Parietal lobe (tissue), 1 donor: ENCODE results near the gene RNF113A. TPM values are rescaled to one million over a fixed set of nuclear protein-coding genes. Genes with fewer than 3 reads are reported as not detected.

Experiments used
- total RNA-seq: library from RNA; depleted of rRNA; stranded (reverse); fragments of >200 nt; gene quantifications from one replicate; pipeline ENCODE4 v1.2.3, GENCODE V29; 2014

RNF113A gene
- 12.2 TPM for total RNA-seq

DNA sequence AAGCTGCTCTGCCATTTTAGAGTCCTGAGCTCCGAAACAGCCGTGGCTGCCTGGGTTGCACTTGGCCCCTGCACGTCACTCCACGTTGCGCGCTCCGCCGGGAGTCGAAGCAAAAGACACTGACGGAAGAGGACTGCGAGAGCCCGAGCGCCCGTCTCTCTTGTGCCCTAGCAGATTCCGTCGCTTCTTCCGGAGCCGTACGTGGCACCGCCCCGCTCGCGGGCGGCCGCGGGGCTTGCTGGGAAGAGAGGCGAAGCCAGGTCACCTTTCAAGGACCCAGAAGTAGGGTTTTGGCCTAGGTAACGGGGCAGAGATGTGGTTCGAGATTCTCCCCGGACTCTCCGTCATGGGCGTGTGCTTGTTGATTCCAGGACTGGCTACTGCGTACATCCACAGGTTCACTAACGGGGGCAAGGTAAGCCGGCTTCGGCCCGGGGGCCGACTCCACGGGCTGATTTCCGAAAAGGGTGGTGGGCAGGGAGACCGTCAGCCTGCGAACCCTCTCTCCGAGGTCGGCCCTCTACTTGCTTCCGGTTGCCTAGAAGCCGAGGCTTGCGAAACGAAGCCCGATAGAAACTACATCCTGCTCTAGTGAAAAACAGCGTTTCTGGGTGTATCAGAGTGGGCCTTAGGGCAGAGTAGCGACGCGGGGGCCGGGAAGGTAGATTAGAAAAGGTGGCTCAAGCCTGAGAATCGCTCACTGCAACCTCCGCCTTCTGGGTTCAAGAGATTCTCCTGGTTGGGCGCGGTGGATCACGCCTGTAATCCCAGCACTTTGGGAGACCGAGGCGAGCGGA is at the start of gene RNF113A, which contains the start of gene NDUFA1:
Gene RNF113A, minus strand, starts transcription at position 135 of the 797 bp plus-strand sequence. Its CDS starts 120 bp downstream, at position 15.
Gene NDUFA1, plus strand, starts transcription at position 234 of the 797 bp plus-strand sequence. Its CDS starts 80 bp downstream, at position 314.

DNA sequence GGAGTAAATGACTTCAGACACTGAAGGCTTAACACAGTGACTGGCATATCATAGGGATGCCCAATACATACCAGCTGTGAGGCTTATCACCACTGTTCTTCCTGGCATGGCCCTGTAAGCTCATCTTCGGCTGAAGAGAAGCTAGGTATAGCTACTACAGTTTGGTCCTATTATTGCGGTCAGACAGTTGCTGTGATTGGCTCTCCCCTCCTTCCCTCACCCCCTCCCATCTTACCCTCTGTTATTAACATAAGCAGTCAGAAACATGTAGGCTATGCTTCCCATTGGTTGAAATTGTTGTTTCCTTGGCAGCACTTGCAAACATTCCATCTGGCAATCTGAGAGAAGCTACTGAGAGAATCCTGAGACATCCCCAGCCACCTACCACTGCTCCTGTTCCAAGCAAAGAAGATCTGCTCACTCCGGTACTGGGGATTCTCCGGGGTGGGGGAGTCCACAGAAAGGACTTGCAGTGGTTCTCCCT is 24.4 kb upstream of the RNF113A start, which contains the start of gene AKAP14:
Gene AKAP14, plus strand, starts transcription at position 51 of the 484 bp plus-strand sequence. CDS start 7,331 bp downstream, outside the sequence.

DNA sequence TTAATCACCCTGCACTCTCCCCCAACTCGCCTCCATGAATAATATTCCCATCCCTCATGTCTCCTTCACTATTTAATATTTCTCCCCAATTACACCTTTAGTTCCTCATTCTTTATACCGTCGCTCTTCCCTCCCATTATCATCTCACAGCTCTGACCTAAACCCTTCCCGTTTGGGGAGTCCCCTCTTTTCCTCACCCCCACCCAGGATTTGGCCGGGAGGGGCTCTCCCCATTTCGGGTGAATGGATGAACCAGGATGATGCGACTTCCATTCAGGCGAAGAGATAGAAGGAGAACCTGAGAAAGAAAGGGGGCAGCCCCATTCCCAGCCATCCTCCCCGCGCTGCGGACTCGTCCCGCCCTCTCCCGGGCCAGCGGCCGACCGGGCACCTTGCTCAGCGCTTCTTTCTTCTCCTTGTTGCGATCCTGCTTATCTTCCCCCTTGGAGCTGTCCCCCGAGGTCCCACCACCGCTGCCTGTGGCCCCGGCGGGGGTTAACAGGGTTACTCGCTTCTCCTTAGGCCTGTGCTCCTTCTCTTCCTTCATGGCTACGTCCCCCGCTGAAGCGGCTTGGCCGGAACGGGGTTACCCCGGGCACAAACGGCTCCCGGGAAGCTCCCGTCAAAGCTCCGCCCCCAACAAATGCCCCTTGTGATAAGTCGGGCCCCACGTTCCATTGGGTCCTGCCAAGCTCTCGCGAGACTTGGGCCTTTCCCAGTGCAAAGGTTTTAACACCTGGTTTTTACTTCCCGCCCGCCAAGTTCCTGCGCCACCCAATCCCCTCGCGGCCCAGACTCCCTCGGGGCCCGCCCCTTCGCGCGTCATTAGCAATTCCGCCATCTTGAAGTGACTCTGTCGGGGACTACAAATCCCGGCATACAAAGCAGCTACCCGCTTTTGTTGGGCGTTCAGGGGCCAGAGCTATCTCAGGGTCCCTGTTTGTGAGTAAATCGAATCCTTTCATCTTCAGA is 18.9 kb downstream of the RNF113A start, which contains the start of gene UPF3B:
Gene UPF3B, minus strand, starts transcription at position 582 of the 972 bp plus-strand sequence. Its CDS starts 35 bp downstream, at position 547.

Other genes with a start within 250 kb of the RNF113A start
- 57.3 TPM for gene SEPTIN6, start 178.6 kb downstream of the RNF113A start, total RNA-seq
- gene SOWAHD, start 113.1 kb downstream of the RNF113A start, total RNA-seq = 0.31 TPM
- gene RPL39, start 80.1 kb downstream of the RNF113A start, total RNA-seq = 1,783 TPM
- 10.0 TPM for gene UPF3B, start 18.8 kb downstream of the RNF113A start, total RNA-seq
- 19.7 TPM for gene NDUFA1, start 99 bp upstream of the RNF113A start, total RNA-seq
- not detected for gene AKAP14, start 24.2 kb upstream of the RNF113A start, total RNA-seq
- 8.5 TPM for gene NKAP, start 72.0 kb upstream of the RNF113A start, total RNA-seq
- not detected for gene RHOXF2B, start 206.0 kb upstream of the RNF113A start, total RNA-seq
- gene RHOXF1, start 244.2 kb upstream of the RNF113A start, total RNA-seq = not detected